ENCODE results near the gene GAD2.

Gene GAD2

DNA sequence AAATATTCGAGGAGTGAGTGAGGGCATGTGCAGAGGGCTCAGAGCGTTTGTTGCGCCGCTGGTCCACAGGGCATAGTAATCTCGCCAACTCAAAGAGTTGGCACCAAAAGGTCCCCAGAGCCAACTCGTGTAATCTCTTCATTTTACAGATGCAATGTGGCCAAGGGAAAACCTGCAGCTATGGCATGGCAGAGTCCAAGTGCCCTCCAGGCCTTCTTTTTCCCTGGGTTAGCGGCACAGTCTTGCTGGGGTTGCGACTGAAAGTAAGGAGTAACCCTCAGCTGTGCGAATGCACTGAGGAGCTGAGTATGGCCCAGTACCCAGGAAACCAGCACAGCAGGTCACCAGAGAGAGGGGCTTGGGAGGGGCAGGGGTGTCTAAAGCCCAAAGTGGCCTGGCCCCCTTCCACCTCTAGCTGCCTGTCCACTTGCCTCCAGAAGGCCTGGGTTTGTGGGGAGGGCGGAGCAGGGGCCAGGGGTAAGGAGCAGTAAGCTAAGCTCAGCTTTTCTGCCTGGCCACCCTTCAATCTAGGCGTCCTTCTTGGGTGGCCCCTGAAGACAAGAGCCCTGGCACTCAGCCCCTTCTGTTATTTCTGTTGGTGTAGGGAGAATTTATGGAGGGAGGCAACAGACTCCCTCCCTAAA lies 3.3 kb upstream of the GAD2 start:
- Histone ChIP-seq H3K36me3 (ENCODE audit: control insufficient read depth, low read depth, low read length) (no peaks in the 10 kb centered on the region), H3K27ac (ENCODE audit: low read length) (no peak overlapping the region)

GRCh38 chr10:26214004-26214403 lies 2.6 kb upstream of the GAD2 start:
- Histone ChIP-seq H3K36me3 (ENCODE audit: control insufficient read depth, low read depth, low read length) (no peaks in the 10 kb centered on the region), H3K4me3 (ENCODE audit: low read length) (peak overlapping the region; percentile 60), H3K9ac (ENCODE audit: low read length) (no peak overlapping the region), H3K27me3 (ENCODE audit: control insufficient read depth, insufficient read depth, low read length) (peaks cover 100% of the 10 kb centered on the region), H3K27ac (ENCODE audit: low read length) (no peak overlapping the region), H3K4me1 (ENCODE audit: control insufficient read depth, low read depth, low read length) (peaks cover 40% of the 10 kb centered on the region), H3K9me3 (ENCODE audit: control insufficient read depth, low read depth, low read length) (no peaks in the 10 kb centered on the region)

More for the DNA sequence above, 3.3 kb upstream of the GAD2 start:
- Histone ChIP-seq H3K27me3 (ENCODE audit: control insufficient read depth, insufficient read depth, low read length) (peaks cover 96% of the 10 kb centered on the region), H3K9ac (ENCODE audit: low read length) (no peak overlapping the region), H3K4me3 (ENCODE audit: low read length) (peak overlapping the region; percentile 60), H3K4me1 (ENCODE audit: control insufficient read depth, low read depth, low read length) (peaks cover 34% of the 10 kb centered on the region), H3K9me3 (ENCODE audit: control insufficient read depth, low read depth, low read length) (no peaks in the 10 kb centered on the region)

GRCh38 chr10:26214551-26215395 lies 1.8 kb upstream of the GAD2 start:
- H3K36me3 ChIP-seq (ENCODE audit: control insufficient read depth, low read depth, low read length), result no peaks in the 10 kb centered on the region
- no peak overlapping the region for H3K27ac ChIP-seq (ENCODE audit: low read length)
- H3K4me1 ChIP-seq (ENCODE audit: control insufficient read depth, low read depth, low read length), result peaks cover 45% of the 10 kb centered on the region
- peak overlapping the region; percentile 60 for H3K4me3 ChIP-seq (ENCODE audit: low read length)
- no peak overlapping the region for H3K9ac ChIP-seq (ENCODE audit: low read length)
- peaks cover 100% of the 10 kb centered on the region for H3K27me3 ChIP-seq (ENCODE audit: control insufficient read depth, insufficient read depth, low read length)
- no peaks in the 10 kb centered on the region for H3K9me3 ChIP-seq (ENCODE audit: control insufficient read depth, low read depth, low read length)

GRCh38 chr10:26215396-26215934 lies 1.1 kb upstream of the GAD2 start:
- H3K27me3 ChIP-seq (ENCODE audit: control insufficient read depth, insufficient read depth, low read length), result peaks cover 100% of the 10 kb centered on the region
- H3K9ac ChIP-seq (ENCODE audit: low read length), result no peak overlapping the region
- peak overlapping the region; percentile 60 for H3K4me3 ChIP-seq (ENCODE audit: low read length)
- peaks cover 45% of the 10 kb centered on the region for H3K4me1 ChIP-seq (ENCODE audit: control insufficient read depth, low read depth, low read length)
- no peaks in the 10 kb centered on the region for H3K36me3 ChIP-seq (ENCODE audit: control insufficient read depth, low read depth, low read length)
- H3K27ac ChIP-seq (ENCODE audit: low read length), result no peak overlapping the region
- H3K9me3 ChIP-seq (ENCODE audit: control insufficient read depth, low read depth, low read length), result no peaks in the 10 kb centered on the region

DNA sequence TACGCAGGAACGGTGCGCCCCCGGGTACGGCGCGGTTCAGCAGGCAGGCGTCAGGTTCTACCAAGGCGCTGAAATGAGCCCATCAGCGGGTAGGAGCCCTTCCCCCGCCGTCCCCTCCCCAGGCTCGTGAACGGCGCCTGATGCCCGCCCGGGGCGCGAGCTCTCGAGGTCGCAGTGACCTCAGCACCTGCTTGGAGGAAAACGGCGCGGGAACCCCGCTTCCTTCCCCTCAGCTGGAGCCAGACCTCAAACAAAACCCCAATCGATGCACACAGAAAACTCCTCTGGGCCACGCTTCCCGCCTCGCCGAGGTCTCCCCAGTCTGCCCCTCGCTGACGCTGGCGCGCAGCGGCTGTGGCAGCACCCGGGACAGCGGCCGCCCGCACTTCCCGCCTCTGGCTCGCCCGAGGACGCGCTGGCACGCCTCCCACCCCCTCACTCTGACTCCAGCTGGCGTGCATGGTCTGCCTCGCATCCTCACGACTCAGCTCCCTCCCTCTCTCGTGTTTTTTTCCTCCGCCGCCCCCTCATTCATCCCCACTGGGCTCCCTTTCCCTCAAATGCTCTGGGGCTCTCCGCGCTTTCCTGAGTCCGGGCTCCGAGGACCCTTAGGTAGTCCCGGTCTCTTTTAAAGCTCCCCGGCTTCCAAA lies 514 bp upstream of the GAD2 start:
- Histone ChIP-seq H3K9ac (ENCODE audit: low read length) (no peak overlapping the region), H3K4me1 (ENCODE audit: control insufficient read depth, low read depth, low read length) (peaks cover 44% of the 10 kb centered on the region), H3K27me3 (ENCODE audit: control insufficient read depth, insufficient read depth, low read length) (peaks cover 100% of the 10 kb centered on the region), H3K4me3 (ENCODE audit: low read length) (peak overlapping the region; percentile 60), H3K36me3 (ENCODE audit: control insufficient read depth, low read depth, low read length) (no peaks in the 10 kb centered on the region), H3K9me3 (ENCODE audit: control insufficient read depth, low read depth, low read length) (no peaks in the 10 kb centered on the region), H3K27ac (ENCODE audit: low read length) (no peak overlapping the region)

DNA sequence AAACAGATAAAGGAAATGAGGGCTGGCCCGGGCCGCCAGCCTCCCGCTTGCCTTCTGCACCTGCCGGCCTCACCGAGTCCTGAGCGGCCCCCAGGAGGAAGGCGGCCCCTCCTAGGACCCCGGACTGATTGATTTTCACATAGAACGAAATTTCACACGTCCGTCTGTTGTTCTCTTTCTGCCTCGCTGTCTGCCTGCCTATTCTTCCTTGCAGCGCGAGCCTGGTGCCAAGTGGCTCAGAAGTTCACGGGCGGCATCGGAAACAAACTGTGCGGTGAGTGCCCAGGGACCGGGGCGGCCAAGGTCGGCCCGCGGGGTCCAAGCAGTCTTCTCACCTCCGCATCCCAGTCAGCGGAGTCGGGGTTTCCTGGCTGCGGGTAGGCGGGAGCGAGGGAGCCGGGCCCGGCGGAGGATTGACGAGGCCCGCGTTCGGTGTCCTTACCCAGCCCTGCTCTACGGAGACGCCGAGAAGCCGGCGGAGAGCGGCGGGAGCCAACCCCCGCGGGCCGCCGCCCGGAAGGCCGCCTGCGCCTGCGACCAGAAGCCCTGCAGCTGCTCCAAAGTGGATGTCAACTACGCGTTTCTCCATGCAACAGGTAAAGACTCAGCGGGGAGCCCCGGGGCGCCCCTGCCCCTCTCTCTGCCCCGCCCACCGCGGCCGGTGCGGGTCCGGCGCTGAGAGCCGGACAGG lies 967 bp downstream of the GAD2 start:
- no peaks in the 10 kb centered on the region for H3K9me3 ChIP-seq (ENCODE audit: control insufficient read depth, low read depth, low read length)
- H3K9ac ChIP-seq (ENCODE audit: low read length), result no peak overlapping the region
- H3K27me3 ChIP-seq (ENCODE audit: control insufficient read depth, insufficient read depth, low read length), result peaks cover 96% of the 10 kb centered on the region
- peak overlapping the region; percentile 60 for H3K4me3 ChIP-seq (ENCODE audit: low read length)
- H3K27ac ChIP-seq (ENCODE audit: low read length), result no peak overlapping the region
- H3K4me1 ChIP-seq (ENCODE audit: control insufficient read depth, low read depth, low read length), result peaks cover 32% of the 10 kb centered on the region
- H3K36me3 ChIP-seq (ENCODE audit: control insufficient read depth, low read depth, low read length), result no peaks in the 10 kb centered on the region

- Histone ChIP-seq H3K4me3 (ENCODE audit: low read length) (no peak overlapping the region), H3K36me3 (ENCODE audit: control insufficient read depth, low read depth, low read length) (no peaks in the 10 kb centered on the region), H3K9ac (ENCODE audit: low read length) (no peak overlapping the region), H3K4me1 (ENCODE audit: control insufficient read depth, low read depth, low read length) (peaks cover 19% of the 10 kb centered on the region), H3K27me3 (ENCODE audit: control insufficient read depth, insufficient read depth, low read length) (peaks cover 75% of the 10 kb centered on the region), H3K9me3 (ENCODE audit: control insufficient read depth, low read depth, low read length) (no peaks in the 10 kb centered on the region), H3K27ac (ENCODE audit: low read length) (no peak overlapping the region)
These were observed 3.1 kb downstream of the GAD2 start for GRCh38 chr10:26219676-26220075.

DNA sequence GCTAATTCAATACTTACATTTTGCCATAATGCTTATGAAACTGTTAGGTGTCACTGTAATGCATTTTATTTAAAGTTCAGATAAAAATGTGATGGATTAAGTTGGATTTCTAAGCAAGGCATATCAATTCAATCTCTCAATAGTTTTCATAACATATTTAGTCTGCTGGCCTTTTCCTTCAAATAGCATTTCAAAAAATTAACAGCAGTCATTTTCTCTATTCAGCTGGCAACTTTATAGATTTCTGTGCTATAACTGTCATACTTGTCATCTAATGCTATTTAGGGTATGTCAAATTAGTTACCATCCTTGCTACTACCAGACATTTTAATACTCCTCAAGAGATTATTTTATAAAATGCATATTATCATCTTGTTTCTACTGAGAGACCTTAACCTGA lies 4.3 kb downstream of the GAD2 start:
- Histone ChIP-seq H3K4me1 (ENCODE audit: control insufficient read depth, low read depth, low read length) (peaks cover 15% of the 10 kb centered on the region), H3K4me3 (ENCODE audit: low read length) (no peak overlapping the region), H3K9me3 (ENCODE audit: control insufficient read depth, low read depth, low read length) (no peaks in the 10 kb centered on the region), H3K9ac (ENCODE audit: low read length) (no peak overlapping the region), H3K27ac (ENCODE audit: low read length) (no peak overlapping the region), H3K36me3 (ENCODE audit: control insufficient read depth, low read depth, low read length) (no peaks in the 10 kb centered on the region), H3K27me3 (ENCODE audit: control insufficient read depth, insufficient read depth, low read length) (peaks cover 62% of the 10 kb centered on the region)

DNA sequence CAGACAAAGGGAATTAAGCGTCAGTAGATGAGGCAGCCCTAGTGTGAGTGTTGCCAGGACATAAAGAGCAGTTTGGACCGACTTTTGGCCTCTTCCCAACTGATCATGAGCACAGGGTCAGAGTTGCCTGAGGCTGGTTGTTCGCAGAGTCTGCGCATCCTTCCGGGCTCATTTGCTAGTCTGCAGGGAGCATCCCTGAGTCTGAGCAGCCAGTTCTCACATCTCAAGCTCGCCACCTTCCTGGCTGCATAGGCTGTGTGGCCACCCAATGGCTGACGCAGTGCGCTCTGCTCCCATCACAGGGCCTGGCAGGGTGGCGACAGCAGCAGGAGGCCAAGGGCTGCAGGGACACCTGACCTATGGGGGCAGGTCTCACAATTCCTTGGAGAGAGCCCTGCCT lies 5.0 kb downstream of the GAD2 start:
- Histone ChIP-seq H3K9me3 (ENCODE audit: control insufficient read depth, low read depth, low read length) (no peaks in the 10 kb centered on the region), H3K36me3 (ENCODE audit: control insufficient read depth, low read depth, low read length) (no peaks in the 10 kb centered on the region), H3K9ac (ENCODE audit: low read length) (no peak overlapping the region), H3K27me3 (ENCODE audit: control insufficient read depth, insufficient read depth, low read length) (peaks cover 56% of the 10 kb centered on the region), H3K4me3 (ENCODE audit: low read length) (no peak overlapping the region), H3K4me1 (ENCODE audit: control insufficient read depth, low read depth, low read length) (peaks cover 15% of the 10 kb centered on the region), H3K27ac (ENCODE audit: low read length) (no peak overlapping the region)

DNA sequence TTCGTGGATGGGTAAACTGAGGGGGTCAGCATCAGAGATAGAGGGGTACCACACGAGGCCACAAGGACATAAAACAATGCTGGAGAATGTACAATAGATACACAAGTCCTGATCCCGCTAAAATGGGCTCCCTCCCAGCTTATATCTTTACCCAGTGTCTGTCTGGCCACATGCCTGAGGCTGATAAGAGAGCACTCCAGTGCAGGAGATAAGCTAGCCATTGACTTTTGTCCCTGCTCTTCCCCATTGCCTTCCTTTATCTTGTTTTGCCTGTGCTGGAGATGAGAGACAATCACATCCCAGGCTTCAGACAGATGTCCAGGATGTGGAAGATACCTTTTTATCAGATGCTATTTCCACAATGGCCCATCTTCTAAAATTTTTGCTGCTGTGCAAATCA lies 6.0 kb downstream of the GAD2 start:
- no peak overlapping the region for H3K27ac ChIP-seq (ENCODE audit: low read length)
- H3K9ac ChIP-seq (ENCODE audit: low read length), result no peak overlapping the region
- H3K36me3 ChIP-seq (ENCODE audit: control insufficient read depth, low read depth, low read length), result no peaks in the 10 kb centered on the region
- peaks cover 11% of the 10 kb centered on the region for H3K4me1 ChIP-seq (ENCODE audit: control insufficient read depth, low read depth, low read length)
- H3K27me3 ChIP-seq (ENCODE audit: control insufficient read depth, insufficient read depth, low read length), result peaks cover 46% of the 10 kb centered on the region
- no peaks in the 10 kb centered on the region for H3K9me3 ChIP-seq (ENCODE audit: control insufficient read depth, low read depth, low read length)
- no peak overlapping the region for H3K4me3 ChIP-seq (ENCODE audit: low read length)

- Histone ChIP-seq H3K36me3 (ENCODE audit: control insufficient read depth, low read depth, low read length) (no peaks in the 10 kb centered on the region), H3K27ac (ENCODE audit: low read length) (no peak overlapping the region), H3K9me3 (ENCODE audit: control insufficient read depth, low read depth, low read length) (no peaks in the 10 kb centered on the region), H3K27me3 (ENCODE audit: control insufficient read depth, insufficient read depth, low read length) (peaks cover 18% of the 10 kb centered on the region), H3K4me1 (ENCODE audit: control insufficient read depth, low read depth, low read length) (no peaks in the 10 kb centered on the region), H3K4me3 (ENCODE audit: low read length) (no peak overlapping the region), H3K9ac (ENCODE audit: low read length) (no peak overlapping the region)
These were observed 8.7 kb downstream of the GAD2 start for GRCh38 chr10:26225322-26225721.

All from iPS-18a (cell line).